ENCODE measurements around the gene NRCAM. TPM values are rescaled to one million over a fixed set of nuclear protein-coding genes. Genes with fewer than 3 reads are reported as not detected.
A peak's percentile ranks its signal among the peaks of the same experiment; 100 is the strongest.

Gene NRCAM
- total and polyA plus RNA-seq, 2 of the 8 experiments (the other 6 are each of a cell fraction or from before 2014, with no cell fraction given), result 2.7 to 3.8 TPM

DNA sequence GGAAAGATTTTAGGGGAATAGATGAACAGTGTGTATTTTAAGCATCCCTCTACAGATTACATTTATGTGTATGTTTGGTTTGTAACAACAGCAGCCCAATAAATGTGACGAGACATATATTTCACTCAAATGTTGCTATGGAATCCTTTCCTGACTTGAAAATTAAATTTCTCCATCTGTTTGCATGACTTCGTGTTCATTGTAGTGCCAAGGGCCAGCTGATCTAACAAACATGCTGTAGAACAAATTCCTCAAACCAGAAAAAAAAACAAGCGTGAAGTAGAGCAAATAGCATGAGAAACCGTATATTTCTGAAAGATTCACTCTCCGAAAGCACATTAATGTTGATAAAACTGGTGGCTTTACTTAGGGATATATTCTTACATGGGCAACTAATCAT, 87.8 kb downstream of the NRCAM start:
- Histone ChIP-seq H2BK15ac (ENCODE audit: low read length) (no peak overlapping the region), H4K8ac (ENCODE audit: extremely low read depth, insufficient read depth, low read length) (no peak overlapping the region), H3K27ac (ENCODE audit: low read depth, low read length) (no peak overlapping the region), H4K20me1 (replicated peaks in 1 of 2; ENCODE audit: control insufficient read depth in 1 of 2, insufficient read depth in 2 of 2, low read length in 2 of 2) (no peaks in the 10 kb centered on the region), H3K9me3 (ENCODE audit: insufficient read depth in 2 of 2, low read depth in 1 of 2, low read length in 1 of 2) (no peaks in the 10 kb centered on the region), H2BK12ac (ENCODE audit: low read depth, low read length) (no peak overlapping the region), H3K9ac (replicated peaks in 1 of 4; ENCODE audit: extremely low read depth in 1 of 4, low read depth in 3 of 4, low read length in 3 of 4) (peak overlapping the region in 1 of 4 experiments; percentile 13; a peak in 1 of 7 replicates), H3K4me2 (ENCODE audit: insufficient read depth in 1 of 2, low read depth in 2 of 2, low read length in 2 of 2) (no peak overlapping the region), H3K23ac (ENCODE audit: insufficient read length) (no peak overlapping the region), H2AK5ac (ENCODE audit: low read depth, low read length) (no peak overlapping the region), H4K5ac (ENCODE audit: insufficient read length, low read depth, low read length) (no peak overlapping the region), H2BK5ac (ENCODE audit: low read depth, low read length) (no peak overlapping the region), H3K79me1 (ENCODE audit: low read depth, low read length) (no peaks in the 10 kb centered on the region), H3K14ac (ENCODE audit: insufficient read length) (no peak overlapping the region), H3K79me2 (ENCODE audit: control insufficient read depth in 1 of 2, insufficient read depth in 2 of 2, low read length in 2 of 2) (no peaks in the 10 kb centered on the region), H3K18ac (ENCODE audit: extremely low read depth, low read length) (no peak overlapping the region), H2BK120ac (replicated peaks; ENCODE audit: low read depth, low read length) (no peak overlapping the region), H3K4me3 (ENCODE audit: extremely low read depth in 1 of 4, insufficient read depth in 2 of 4, low read depth in 3 of 4, low read length in 4 of 4) (no peak overlapping the region), H3K23me2 (ENCODE audit: low read depth, low read length) (no peaks in the 10 kb centered on the region), H2AFZ (ENCODE audit: low read length) (no peak overlapping the region), H4K91ac (replicated peaks; ENCODE audit: insufficient read length, low read length) (no peak overlapping the region), H3K56ac (replicated peaks; ENCODE audit: insufficient read length, low read depth, low read length) (no peak overlapping the region), H3K4ac (replicated peaks; ENCODE audit: insufficient read length, low read depth, low read length) (no peak overlapping the region), H3K27me3 (replicated peaks in 1 of 4; ENCODE audit: control insufficient read depth in 3 of 4, extremely low read depth in 1 of 4, insufficient read depth in 3 of 4, low read length in 3 of 4) (no peaks in the 10 kb centered on the region), H3K4me1 (replicated peaks in 1 of 4; ENCODE audit: control insufficient read depth in 3 of 4, insufficient read depth in 4 of 4, low read length in 3 of 4) (no peaks in the 10 kb centered on the region), H2BK20ac (ENCODE audit: low read length) (no peak overlapping the region), H3K36me3 (ENCODE audit: control insufficient read depth in 2 of 4, insufficient read depth in 4 of 4, low read length in 3 of 4) (no peaks in the 10 kb centered on the region)
- POLR2A ChIA-PET (ENCODE audit: partially characterized antibody), result no interaction called here
- CTCF ChIA-PET (ENCODE audit: partially characterized antibody), result no interaction called here
- DNase-seq (ENCODE audit: low read depth in 1 of 2, low spot score in 2 of 2), result no peak
- WGBS, 2 experiments (ENCODE audit: extremely low coverage in 1 of 2, insufficient coverage in 1 of 2, insufficient read length in 1 of 2, insufficient replicate concordance in 2 of 2, low coverage in 1 of 2, low lambda C conversion rate in 2 of 2, missing lambda C conversion rate in 1 of 2), result 85% methylated on average over 5 of the region's 5 CpGs; no CpG with 5 or more reads in 1 of the 2 experiments
- no peak for FAIRE-seq
- TF ChIP-seq CBX5 (IDR thresholded peaks at IDR 0.05; ENCODE audit: low read depth, low read length) (no peak), SIX5 (IDR thresholded peaks at IDR 0.05; ENCODE audit: low read depth, low read length) (no peak), BRCA1 (IDR thresholded peaks at IDR 0.05; ENCODE audit: low read depth, low read length) (no peak), SIN3A (conservative IDR thresholded peaks at IDR 0.05 in 1 of 2, IDR thresholded peaks at IDR 0.05 in 1 of 2; ENCODE audit: low read depth in 1 of 2, low read length in 2 of 2) (no peak), HDAC2 (IDR thresholded peaks at IDR 0.05; ENCODE audit: borderline replicate concordance in 1 of 2, low read depth in 2 of 2, low read length in 2 of 2) (no peak), BACH1 (IDR thresholded peaks at IDR 0.05; ENCODE audit: low read length) (no peak)
- TF ChIP-seq, protein P1, sequence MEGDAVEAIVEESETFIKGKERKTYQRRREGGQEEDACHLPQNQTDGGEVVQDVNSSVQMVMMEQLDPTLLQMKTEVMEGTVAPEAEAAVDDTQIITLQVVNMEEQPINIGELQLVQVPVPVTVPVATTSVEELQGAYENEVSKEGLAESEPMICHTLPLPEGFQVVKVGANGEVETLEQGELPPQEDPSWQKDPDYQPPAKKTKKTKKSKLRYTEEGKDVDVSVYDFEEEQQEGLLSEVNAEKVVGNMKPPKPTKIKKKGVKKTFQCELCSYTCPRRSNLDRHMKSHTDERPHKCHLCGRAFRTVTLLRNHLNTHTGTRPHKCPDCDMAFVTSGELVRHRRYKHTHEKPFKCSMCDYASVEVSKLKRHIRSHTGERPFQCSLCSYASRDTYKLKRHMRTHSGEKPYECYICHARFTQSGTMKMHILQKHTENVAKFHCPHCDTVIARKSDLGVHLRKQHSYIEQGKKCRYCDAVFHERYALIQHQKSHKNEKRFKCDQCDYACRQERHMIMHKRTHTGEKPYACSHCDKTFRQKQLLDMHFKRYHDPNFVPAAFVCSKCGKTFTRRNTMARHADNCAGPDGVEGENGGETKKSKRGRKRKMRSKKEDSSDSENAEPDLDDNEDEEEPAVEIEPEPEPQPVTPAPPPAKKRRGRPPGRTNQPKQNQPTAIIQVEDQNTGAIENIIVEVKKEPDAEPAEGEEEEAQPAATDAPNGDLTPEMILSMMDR (IDR thresholded peaks at IDR 0.05; ENCODE audit: control extremely low read depth in 1 of 3, insufficient read depth in 1 of 3, low read depth in 1 of 3, low read length in 3 of 3), result no peak

Data from H1 (cell line).